ENCODE results near the gene CEP72.
"Not testable (repeated sequence)": the region's sequence is repeated elsewhere in the genome, so short reads cannot be mapped to it uniquely, and the experiment has no call there.

Gene CEP72, protein sequence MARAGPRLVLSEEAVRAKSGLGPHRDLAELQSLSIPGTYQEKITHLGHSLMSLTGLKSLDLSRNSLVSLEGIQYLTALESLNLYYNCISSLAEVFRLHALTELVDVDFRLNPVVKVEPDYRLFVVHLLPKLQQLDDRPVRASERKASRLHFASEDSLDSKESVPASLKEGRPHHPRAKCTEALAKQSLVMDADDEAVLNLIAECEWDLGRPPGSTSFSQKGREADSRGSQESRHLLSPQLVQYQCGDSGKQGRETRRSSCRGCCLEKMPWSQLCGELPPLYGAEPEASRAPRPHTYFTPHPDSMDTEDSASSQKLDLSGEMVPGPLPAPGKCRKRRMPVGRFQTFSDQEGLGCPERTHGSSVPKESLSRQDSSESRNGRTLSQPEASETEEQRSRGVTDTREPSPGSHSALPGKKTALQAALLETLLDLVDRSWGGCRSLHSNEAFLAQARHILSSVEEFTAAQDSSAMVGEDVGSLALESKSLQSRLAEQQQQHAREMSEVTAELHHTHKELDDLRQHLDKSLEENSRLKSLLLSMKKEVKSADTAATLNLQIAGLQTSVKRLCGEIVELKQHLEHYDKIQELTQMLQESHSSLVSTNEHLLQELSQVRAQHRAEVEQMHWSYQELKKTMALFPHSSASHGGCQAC

DNA sequence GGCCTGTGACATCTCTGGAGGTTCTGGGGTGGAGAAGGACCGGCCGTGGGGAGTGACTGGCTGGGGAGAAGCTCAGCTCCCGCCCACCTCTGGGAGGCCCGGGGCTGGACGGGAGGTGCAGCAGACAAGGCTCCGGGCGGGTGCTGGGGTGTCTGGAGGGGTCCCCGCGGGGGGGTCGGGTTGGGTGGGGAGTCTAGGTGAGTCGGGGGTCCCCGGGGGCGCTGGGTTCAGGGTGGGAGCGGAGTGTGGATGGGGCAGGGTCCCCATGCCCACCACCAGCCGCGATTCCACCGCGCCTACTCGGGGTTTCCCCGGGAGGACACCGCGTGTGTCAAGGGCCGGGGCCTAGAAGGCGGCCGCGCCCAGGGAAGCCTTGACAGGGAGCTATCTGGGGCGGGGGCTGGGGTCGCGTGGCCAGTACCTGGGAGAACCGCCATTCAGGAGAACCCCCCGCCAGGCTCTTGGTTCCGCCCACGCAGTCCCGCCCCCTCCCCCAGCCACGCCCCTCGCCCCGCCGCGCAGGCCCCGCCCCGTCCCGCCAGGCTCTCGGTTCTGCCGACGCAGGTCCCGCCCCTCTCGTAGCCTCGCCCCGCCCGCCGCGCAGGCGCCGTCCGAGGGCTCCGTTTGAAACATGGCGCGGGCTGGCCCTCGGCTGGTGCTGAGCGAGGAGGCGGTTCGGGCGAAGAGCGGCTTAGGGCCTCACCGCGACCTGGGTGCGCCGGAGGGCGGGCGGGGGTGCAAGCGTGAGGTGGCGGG lies at the start of gene CEP72:
Gene CEP72 (plus strand): TSS at position 610 of the 756 bp plus-strand sequence. CDS start 22 bp downstream, at position 632.
- peak; percentile 90 for DNase-seq (ENCODE audit: low spot score)

DNA sequence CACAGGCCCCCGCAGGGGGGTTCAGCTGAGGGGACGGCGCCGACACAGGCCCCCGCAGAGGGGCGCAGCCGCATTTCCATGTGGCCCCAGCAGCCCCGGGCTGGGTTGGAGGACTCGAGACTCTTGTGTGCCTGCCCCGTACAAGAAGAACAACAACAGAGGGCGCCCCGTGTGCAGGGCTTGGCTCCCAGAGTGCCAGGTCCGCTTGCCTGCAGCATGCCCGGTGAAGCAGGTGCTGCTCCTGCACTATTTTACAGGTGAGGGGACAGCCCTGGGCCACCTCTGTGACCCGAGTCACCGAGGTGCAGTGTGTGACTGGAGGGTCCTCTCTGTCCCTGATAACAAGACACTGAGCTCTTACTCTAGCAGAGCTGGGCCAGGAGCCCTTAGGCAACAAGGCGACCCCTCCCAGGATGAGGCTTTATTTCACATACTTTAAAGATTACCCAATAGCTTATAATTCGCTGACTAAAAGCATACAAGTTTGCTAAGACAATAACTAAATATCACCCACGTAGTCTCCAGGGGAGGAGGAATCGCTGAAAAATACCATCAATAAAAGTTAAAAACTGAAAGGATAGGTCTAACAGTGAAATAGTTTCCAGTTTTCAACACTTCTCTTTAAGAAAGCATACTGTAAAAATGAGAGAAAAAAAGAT lies 46.2 kb upstream of the CEP72 start:
- DNase-seq (ENCODE audit: low spot score): no peak

DNA sequence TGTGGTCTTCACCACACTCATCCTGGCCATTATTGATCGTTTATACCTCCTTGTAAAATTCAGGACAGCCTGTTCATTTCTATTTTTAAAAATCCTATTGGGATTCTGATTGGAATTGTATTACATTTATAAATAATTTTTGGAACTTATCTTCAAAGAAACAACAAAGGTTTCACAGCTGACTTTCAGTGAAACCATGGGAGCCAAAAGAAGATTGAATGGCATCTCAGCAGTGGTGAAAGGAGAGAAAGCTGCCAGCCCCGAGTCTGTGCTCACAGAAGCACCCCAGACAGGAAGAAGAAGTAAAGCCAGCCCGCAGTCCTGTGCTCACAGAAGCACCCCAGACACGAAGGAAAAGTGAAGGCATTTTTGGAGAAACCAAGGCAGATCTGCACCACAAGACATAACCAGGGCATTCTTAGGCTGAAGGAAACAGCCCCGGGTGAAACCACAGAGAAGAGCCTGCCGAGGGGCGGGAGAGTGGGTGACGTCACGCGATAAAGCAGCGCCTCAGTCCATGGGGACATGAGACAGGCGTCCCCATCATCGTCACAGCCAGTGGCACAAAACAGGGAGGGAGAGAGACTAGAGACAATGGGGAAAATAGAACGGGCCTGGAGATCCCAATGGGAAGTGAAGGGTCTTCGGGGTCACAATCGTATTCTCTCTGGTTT lies 45.4 kb upstream of the CEP72 start:
- DNase-seq (ENCODE audit: low spot score): no peak

DNA sequence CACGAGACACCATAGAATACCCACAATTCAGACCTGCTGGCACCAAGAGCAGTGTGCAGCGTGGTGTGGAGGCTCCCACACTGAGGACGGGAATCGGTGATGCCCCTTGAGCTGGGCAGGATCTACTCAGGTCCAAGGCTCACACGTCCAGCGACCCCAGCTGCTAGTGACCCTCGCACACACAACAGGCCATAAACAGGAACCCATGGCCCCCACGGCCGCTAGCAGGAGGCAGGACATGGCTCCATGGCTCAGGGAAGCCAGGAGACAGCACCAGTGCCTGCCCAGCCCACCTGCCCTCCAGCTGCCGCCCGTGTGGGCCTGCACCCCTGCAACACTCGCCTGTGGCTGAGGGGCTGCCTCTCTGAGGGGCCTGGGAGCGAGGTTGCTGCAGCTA lies 44.5 kb upstream of the CEP72 start:
- DNase-seq (ENCODE audit: low spot score): no peak

DNA sequence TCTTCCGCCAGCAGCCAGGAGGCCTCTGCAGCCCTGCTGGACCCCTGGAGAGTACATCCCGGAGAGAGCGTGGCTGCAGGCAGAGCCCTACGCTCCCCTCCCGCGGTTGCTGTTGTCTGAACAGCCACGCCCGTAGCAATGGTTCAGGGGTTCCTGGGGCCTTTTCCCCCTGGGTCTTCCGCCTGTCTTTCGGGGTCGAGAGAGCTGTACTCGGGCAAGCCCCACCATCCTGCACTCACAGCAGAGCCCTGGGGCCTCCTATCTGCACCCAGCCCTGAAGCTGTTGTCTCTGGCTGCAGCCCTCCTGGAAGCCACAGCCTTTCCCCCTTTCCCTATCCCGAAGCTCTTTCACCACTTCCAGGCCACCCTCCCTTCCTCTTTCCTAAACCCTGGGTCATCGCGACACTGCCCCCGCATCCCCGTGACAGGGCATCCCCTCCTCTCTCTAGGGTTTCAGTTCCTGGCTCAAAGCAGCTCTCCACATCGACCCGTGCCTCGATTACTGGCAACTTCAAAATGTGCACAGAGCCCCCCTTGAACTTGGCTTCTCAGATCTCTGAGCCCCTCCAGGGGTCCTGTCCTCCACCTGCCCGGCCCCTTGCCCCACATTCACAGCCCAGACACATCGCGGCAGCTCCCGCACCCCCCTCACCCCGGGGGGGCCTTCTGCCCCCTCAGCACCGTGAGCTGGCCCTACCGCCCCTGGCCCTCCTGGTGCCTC lies 43.9 kb upstream of the CEP72 start:
- no peak for DNase-seq (ENCODE audit: low spot score)

DNA sequence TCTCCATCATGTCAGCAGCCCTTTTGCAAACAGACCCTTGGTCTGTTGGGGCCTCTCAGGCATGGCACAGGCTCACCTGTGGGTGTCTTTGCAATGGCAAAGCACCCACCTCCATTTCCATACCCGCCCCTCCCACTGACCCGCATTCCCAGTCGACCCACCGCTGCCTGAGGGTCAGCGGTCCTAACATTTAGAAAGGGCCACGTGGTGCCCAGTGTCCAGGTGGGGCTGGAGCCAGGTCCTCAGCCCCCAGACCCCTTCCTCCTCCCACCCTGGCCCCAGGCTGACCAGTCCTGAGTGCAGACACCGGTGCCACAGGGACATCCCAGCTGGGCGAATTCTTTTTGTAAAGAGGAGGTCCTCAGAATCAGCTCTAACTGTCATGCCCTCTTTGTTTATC lies 43.3 kb upstream of the CEP72 start:
- DNase-seq (ENCODE audit: low spot score): no peak

DNA sequence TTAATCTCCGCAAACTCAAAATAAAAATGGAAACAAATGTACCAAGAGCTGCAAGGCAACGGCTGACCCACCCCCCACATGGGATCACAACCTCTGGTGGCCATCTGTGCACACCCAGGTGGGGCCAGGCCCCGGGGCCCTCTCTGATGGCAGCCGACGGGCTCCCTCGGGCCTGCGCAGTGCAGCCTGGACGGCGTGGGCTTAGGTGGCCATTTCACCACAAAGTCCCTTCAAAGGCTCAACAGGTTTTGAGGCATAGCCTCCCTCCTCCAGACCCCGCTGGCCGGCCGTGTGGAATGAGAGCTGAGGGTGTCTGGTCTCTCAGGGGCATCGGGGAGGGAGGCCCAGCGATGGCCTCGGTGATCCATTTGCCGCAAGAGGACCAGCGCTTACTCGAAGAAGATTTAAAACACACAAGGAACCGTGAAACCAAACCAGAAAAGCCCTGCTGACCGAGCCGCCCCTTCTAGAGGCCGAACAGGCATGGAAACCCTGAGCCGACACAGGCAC lies 42.7 kb upstream of the CEP72 start:
- no peak for DNase-seq (ENCODE audit: low spot score)

DNA sequence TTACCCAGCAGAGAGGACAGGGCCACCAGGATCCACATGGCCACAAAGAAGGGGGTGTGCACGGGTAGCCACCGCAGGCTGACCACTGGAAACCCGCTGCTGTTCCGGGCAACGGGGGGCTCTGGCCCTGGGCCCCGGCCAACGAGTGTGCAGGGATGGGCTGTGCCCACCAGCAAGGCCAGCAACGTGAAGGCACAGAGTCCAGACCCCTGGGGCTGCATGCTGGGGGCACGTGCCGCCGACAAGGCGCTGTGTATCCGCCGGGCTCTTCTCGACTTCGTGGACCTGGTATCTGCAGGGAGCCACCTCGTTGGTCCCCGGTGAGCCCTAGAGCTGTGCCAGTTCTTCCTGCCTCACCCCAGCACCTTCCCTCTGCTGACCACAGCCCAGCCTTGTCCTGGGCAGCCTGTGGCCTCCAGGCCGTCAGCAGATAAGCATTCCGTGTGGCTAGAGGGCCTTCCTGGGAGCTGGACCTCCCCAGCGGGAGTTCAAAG lies 42.2 kb upstream of the CEP72 start:
- DNase-seq (ENCODE audit: low spot score): no peak

DNA sequence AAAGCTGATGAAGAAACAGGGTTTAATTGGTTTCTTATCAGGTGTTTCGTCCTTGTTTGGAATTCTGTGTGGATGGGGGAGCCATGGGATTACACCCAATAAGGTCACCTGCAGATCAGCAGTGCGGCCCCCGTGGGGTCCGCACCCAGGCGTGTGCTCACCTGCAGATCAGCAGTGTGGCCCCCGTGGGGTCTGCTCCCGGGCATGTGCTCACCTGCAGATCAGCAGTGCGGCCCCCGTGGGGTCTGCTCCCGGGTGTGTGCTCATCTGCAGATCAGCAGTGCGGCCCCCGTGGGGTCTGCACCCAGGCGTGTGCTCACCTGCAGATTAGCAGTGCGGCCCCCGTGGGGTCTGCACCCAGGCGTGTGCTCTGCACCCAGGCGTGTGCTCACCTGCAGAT lies 41.7 kb upstream of the CEP72 start:
- no peak for DNase-seq (ENCODE audit: low spot score)

DNA sequence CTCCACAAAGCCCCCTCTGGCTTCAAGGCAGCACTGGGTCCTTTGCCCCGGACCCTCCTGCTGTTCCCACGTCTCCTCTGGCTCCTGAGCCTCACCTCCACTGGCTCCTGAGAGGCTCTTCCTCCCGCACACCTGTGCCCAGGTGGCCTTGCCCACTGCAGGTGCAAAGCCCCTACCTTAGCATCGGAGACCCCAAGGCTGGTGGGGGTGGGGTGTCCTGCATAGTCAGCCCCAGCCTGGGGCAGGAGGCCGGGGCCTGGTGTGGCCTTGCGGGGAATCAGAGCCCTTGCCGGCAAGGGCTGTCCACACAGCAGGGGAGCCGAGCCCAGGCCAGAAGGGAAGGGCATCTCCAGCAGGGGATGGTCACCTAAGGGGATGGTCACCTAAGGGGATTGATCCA lies 41.3 kb upstream of the CEP72 start:
- DNase-seq (ENCODE audit: low spot score): no peak

DNA sequence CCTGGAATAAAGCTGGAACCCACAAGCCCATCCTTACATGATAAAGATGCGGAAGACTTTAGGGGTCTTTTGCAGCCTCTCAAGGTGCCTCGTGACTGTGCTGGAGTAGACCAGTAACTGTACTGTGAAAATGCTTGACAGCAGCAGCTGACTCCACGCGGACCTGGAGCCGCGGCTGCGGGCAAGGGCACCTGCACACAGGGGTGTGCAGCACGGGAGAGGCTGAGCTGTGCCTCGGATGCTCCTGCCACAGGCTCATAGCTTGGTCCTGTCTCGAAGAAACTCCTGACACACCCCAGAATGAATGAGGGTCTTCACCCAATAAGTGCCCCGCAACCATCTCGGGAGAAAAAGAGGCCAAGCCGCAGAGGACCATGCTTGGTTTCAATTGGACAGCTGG lies 40.3 kb upstream of the CEP72 start:
- no peak for DNase-seq (ENCODE audit: low spot score)

DNA sequence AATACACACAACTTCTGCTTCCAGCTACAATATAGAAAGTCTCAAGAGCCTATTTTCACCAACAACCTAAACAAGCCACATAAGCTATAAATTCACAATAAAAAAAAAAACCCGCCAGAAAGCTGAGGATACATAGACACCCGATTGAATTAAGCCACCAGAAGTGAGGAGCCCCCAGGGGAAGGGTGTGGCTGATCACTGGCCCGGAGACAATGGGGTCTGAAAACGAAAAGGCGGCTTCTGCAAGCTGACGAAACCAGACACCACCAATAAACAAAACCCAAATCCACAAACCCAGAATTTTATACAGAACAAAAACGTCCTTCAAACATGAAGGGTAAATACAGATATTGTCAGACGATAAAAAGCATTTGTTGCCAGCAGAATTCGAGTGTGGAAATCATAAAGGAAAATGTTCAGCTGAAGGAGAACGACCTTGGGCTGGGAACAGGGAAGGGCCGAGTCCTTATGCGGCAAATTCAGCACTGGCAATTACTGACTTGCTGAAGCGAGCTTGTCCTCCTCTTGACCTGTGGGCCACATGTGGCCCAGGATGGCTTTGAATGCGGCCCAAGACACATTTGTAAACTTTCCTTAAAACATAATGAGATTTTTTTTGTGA lies 39.6 kb upstream of the CEP72 start:
- no peak for DNase-seq (ENCODE audit: low spot score)

DNA sequence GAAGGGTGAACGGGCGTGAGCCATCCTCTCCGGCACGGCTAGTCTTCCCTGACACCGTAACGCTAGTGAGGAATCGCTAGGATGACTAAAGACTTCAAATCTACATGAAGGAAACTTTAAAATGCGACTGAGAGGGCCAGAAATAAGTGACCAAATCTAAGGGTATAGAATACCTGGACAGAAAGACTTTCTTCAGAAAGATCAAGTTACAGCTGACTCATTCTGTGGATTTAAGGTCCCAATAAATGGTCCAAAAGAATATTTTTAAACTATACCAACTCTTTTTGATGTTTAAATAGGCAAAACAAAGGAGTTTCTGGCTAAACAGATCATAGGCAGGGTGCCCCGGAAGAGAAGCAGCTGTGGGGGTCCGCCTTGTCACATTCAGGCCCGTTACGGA lies 38.9 kb upstream of the CEP72 start:
- DNase-seq (ENCODE audit: low spot score): no peak

DNA sequence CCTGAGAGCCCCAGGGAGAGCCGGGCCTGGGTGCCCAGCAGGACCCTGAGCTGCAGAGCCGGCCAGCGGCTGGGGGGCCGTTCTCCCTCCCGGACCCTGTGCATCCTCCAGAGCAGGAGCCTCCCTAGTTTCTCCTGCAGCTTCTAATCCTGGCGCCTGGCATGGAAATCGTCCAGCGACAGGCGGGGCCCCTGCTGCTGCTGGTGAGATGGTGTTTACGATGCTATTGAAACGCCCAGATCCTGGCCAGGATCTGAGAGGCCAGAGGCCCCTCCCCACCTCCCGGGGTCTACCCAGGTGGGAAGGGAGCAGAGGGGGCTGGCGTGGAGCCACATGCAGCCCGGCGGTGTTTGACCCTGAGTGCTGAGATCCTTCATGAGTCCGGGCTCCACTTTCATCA lies 38.2 kb upstream of the CEP72 start:
- DNase-seq (ENCODE audit: low spot score): no peak

DNA sequence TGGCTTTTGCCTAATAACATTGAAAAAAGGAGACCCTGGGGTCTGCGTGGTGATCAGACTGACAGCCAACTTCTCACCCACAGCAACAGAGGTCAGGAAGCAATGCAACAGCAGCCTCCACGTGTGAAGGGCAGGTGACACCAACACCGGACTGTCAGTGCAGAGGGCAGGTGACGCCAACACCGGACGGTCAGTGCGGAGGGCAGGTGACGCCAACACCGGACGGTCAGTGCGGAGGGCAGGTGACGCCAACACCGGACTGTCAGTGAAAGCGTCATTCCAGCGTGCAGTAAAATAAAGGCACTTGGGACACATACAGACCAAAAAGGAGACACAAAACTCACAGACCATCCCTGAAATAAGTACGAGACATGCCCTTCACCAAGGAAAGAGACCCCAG lies 37.2 kb upstream of the CEP72 start:
- no peak for DNase-seq (ENCODE audit: low spot score)

DNA sequence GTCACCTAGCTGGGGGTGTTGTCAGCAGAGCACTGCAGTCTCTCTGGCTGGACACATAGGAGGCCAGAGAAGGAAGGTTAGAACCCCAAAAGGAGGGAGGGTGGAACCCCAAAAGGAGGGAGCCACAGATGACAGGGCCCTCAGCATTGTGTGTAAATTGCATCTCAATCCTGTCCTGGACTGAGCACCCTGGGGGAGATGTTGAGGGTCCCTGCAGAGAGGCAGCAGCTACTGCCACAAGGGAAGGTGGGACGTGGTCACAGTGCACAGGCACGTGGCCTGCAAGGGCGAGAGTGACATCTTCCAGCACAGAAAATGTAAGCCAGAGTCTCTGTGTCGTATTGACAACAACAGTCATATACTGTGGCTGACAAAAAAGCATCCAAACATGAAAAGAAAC lies 36.5 kb upstream of the CEP72 start:
- DNase-seq (ENCODE audit: low spot score): no peak

DNA sequence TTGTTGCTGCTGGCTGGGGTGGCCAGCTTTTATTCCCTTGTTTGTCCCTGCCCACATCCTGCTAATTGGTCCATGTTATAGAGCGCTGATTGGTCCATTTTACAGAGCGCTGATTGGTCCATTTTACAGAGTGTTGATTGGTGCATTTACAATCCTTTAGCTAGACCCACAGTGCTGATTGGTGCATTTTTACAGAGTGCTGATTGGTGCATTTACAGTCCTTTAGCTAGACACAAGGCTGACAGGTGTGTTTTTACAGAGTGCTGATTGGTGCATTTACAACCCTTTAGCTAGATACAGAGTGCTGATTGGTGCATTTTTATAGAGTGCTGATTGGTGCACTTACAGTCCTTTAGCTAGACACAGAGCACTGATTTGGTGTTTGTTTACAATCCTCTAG lies 34.9 kb upstream of the CEP72 start:
- not testable (repeated sequence) for DNase-seq (ENCODE audit: low spot score)

DNA sequence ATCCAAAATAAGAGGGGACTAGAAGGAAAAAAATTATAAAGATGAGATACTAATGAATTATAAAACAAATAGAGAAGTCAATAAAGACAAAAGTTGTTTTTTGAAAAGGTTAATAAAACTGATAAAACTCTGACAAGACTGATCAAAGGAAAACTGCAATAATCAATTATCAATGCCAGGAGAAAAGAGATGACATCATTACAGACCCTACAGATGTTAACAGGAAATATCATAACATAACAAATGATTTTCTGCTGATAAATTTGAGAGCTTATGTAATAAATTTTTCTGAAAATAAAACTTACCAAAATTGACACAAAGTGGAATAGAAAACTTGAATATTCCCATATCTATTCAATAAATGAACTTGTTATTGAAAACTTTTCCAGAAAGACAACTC lies 34.3 kb upstream of the CEP72 start:
- DNase-seq (ENCODE audit: low spot score): no peak

DNA sequence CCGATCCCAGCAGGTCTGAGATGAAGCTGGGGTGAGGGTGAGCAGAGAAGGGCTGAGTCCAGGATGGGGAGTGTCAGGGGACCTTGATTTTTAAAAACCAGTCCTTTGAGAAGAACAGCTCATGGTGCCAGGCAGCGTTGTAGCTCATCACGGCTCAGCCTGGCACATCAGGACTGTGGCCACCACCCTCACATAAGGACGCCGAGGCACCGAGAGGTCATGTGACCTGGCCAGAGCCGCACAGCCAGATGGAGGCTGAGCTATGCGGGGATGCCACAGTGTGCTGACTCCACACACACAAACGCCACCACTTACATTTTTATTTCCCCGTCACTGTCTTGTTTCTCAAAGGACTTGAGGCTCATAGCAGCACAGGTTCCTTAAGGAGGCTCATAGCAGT lies 32.9 kb upstream of the CEP72 start:
- DNase-seq (ENCODE audit: low spot score): no peak

DNA sequence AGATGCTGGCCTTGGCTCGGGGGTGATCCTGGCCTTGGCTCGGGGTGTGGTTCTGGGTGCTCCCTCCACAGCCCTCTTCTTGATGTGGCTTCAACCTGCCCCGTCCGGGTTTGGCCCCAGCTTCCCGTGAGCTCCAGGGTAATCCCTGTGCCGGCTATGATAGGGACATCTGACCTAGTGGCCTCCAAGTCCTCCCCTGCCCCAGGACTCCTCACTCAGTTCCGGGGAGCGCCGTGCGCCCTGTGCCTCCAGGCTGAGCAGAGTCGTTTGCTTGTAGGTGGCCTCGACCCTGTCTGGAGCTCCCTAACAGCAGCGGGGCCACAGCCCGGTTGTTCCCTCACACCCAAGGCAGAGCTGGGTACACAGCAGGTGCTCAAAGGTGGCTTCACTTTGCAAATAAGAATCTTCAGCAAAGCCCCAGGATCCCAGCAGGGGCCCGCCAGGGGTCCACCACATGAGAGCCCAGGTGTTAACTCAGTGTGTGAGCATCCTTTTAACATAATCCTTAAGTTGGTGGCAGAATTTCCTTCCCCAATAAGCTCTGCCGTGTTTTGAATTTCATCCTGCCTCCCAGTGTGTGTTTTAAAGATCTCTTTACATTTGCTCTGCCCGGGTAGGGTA lies 32.3 kb upstream of the CEP72 start:
- no peak for DNase-seq (ENCODE audit: low spot score)
